Measurements from ENCODE around the gene HOATZ. TPM values are rescaled to one million over a fixed set of nuclear protein-coding genes. Genes with fewer than 3 reads are reported as not detected.

The HOATZ gene
- polyA plus RNA-seq, 1 of the 3 experiments (the other 2 are of a cell fraction), result 4.9 TPM

DNA sequence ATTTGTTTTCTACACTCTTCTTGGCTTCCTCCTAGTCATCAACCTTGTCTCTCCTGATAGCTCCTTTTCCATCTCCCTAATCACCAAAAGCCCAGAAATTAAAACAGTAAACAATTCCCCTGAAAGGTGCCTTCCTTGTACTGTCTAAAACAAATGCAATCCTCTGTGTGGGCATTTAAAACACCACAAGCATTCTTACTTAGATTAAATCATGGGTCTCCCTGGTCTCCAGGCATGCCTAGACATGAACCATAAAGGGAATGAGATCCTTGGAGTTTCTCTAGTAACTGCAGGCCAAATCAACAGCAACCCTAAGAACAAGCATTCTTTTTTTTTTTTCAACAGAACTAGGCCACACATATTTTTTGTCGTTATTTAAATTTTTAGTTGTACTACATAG, 4.3 kb upstream of the HOATZ start (continued):
- TF ChIP-seq, protein P1, sequence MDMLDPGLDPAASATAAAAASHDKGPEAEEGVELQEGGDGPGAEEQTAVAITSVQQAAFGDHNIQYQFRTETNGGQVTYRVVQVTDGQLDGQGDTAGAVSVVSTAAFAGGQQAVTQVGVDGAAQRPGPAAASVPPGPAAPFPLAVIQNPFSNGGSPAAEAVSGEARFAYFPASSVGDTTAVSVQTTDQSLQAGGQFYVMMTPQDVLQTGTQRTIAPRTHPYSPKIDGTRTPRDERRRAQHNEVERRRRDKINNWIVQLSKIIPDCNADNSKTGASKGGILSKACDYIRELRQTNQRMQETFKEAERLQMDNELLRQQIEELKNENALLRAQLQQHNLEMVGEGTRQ (IDR thresholded peaks at IDR 0.05; ENCODE audit: borderline replicate concordance, low read depth, low read length), result no peak

DNA sequence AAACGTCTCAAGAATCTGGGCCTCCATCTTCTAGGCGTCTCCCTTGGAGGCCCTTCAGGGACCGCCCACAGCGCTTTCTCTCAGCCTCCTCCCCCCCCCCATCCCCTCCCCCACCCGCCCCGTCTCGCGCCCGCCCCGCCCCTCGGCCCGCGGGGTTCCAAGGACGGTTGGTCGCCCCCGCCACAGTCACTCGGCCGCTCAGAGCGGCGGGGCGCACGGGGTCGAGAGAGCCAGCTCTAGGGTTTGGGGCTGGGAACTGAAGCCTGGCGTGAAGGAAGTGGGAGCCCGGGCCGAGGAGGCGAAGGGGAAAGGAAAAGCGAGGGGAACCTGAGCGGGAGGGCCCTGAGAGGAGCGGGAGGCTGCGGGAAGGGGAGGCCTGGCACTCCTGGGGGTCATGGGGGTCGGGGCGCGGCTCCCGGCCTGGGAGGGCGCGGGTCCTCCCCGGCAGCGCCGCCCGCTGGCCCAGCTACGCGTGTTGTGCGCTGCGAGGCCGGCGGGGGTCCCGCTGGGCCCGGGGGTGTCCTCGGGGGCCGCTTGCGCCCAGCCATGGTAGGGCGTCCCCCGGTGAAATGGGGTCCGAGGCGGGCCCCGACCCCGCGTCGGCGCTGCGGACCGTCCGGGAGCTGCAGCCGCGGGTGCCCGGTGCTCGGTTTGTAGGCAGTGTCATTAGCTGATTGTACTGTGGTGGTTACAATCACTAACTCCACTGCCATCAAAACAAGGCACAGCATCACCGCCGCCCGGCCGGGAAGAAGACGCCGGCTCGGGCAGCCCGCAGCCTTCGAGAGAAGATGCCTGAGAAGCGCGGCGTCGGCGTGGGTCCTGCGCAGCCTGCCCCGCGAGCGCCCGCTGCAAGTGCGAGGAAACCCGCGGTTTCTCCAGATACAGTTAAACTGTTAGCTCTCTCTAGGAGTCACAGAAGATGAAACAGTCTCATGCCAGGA, 2.0 kb upstream of the HOATZ start, which contains the start of gene BTG4:
Gene BTG4 (minus strand): TSS at position 91 of the 944 bp plus-strand sequence. CDS start 13,610 bp downstream, outside the sequence.
- Histone ChIP-seq H2AFZ (ENCODE audit: low read depth) (peak within 1 kb of the TSS; percentile 78), H3K9me2 (no peaks in the 10 kb centered on the region), H4K20me1 (ENCODE audit: insufficient read depth) (no peaks in the 10 kb centered on the region), H3K4me3 (ENCODE audit: low read depth in 2 of 2, low read length in 1 of 2) (peak within 1 kb of the TSS in 1 of 2 experiments; percentile 39; a peak in 3 of 4 replicates), H3K9ac (no peak within 1 kb of the TSS), H3K36me3 (replicated peaks in 1 of 2; ENCODE audit: control insufficient read depth in 1 of 2, insufficient read depth in 2 of 2, low read length in 1 of 2) (no peaks in the 10 kb centered on the region), H3K79me2 (ENCODE audit: insufficient read depth) (no peaks in the 10 kb centered on the region), H3K9me3 (no peaks in the 10 kb centered on the region), H3F3A (replicated peaks; ENCODE audit: insufficient read depth) (peaks cover 6% of the 10 kb centered on the region), H3K27me3 (ENCODE audit: insufficient read depth) (no peaks in the 10 kb centered on the region), H3K27ac (ENCODE audit: low read depth in 2 of 2, low read length in 1 of 2) (no peak within 1 kb of the TSS), H3K4me1 (ENCODE audit: control insufficient read depth in 1 of 2, insufficient read depth in 2 of 2, low read depth in 1 of 2, low read length in 1 of 2) (peaks cover 11 to 15% of the 10 kb centered on the region in 2 experiments; a peak in 3 of 4 replicates), H3K4me2 (no peak within 1 kb of the TSS)
- DNase-seq, result peak; percentile 68
- TF ChIP-seq MAX (IDR thresholded peaks at IDR 0.05; ENCODE audit: low read depth) (peak; percentile 39; the same call in 1 of the 2 replicates), TEAD4 (IDR thresholded peaks at IDR 0.05; ENCODE audit: borderline replicate concordance, insufficient read depth) (no peak), NRF1 (IDR thresholded peaks at IDR 0.05; ENCODE audit: low read depth, low read length) (0 out of 2 replicates have a peak, but pooled peaks have one; percentile 9)
- 30% methylated on average over 49 of the region's 90 CpGs for WGBS (ENCODE audit: low lambda C conversion rate)
- ChIA-PET CTCF (interaction anchor here (0.6 to 1.4 kb wide), 11 partner anchors 13 to 657 kb away, joined by 3 to 5 read pairs (median 3); partner anchors contain the start of gene LAYN), POLR2A (interaction anchor here (1.0 kb wide), 1 partner anchor 45 kb away, joined by 3 read pairs; no protein-coding TSS in a partner anchor)

DNA sequence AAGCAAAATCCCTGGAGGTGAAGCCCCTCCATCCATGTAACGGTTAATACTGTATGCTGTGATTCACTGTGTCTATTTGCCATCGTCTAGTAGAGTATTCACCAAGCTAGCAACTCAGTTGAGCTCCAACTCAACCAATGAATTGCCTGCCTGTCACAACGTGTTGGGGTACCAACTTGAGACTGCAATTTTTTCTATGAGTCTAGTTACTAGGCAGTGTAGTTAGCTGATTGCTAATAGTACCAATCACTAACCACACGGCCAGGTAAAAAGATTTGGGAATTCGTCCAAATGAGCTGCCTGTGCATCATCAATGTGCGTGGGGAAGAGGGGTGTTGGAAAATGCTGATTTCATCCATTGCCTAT, 1.4 kb upstream of the HOATZ start:
- H3K36me3 ChIP-seq (replicated peaks in 1 of 2; ENCODE audit: control insufficient read depth in 1 of 2, insufficient read depth in 2 of 2, low read length in 1 of 2), result no peaks in the 10 kb centered on the region
- H3K4me1 ChIP-seq (ENCODE audit: control insufficient read depth in 1 of 2, insufficient read depth in 2 of 2, low read depth in 1 of 2, low read length in 1 of 2), result peaks cover 11 to 15% of the 10 kb centered on the region in 2 experiments; a peak in 3 of 4 replicates
- no peaks in the 10 kb centered on the region for H4K20me1 ChIP-seq (ENCODE audit: insufficient read depth)
- WGBS (ENCODE audit: low lambda C conversion rate), result 63% methylated on average over 5 of the region's 6 CpGs
- peaks cover 6% of the 10 kb centered on the region for H3F3A ChIP-seq (replicated peaks; ENCODE audit: insufficient read depth)
- H3K79me2 ChIP-seq (ENCODE audit: insufficient read depth), result no peaks in the 10 kb centered on the region
- H3K4me3 ChIP-seq (ENCODE audit: low read depth in 2 of 2, low read length in 1 of 2), result no peak overlapping the region
- ChIA-PET POLR2A (interaction anchor here (1.0 kb wide), 1 partner anchor 45 kb away, joined by 3 read pairs; no protein-coding TSS in a partner anchor), CTCF (interaction anchor here (0.6 to 1.4 kb wide), 10 partner anchors 10 to 657 kb away, joined by 3 to 5 read pairs (median 3); partner anchors contain the start of gene LAYN)
- H3K9me3 ChIP-seq, result no peaks in the 10 kb centered on the region
- peak overlapping the region; percentile 78 for H2AFZ ChIP-seq (ENCODE audit: low read depth)
- H3K9ac ChIP-seq, result no peak overlapping the region
- DNase-seq, result no peak
- no peak overlapping the region for H3K4me2 ChIP-seq
- no peaks in the 10 kb centered on the region for H3K9me2 ChIP-seq
- no peak overlapping the region for H3K27ac ChIP-seq (ENCODE audit: low read depth in 2 of 2, low read length in 1 of 2)
- H3K27me3 ChIP-seq (ENCODE audit: insufficient read depth), result no peaks in the 10 kb centered on the region
- TF ChIP-seq, protein P2, sequence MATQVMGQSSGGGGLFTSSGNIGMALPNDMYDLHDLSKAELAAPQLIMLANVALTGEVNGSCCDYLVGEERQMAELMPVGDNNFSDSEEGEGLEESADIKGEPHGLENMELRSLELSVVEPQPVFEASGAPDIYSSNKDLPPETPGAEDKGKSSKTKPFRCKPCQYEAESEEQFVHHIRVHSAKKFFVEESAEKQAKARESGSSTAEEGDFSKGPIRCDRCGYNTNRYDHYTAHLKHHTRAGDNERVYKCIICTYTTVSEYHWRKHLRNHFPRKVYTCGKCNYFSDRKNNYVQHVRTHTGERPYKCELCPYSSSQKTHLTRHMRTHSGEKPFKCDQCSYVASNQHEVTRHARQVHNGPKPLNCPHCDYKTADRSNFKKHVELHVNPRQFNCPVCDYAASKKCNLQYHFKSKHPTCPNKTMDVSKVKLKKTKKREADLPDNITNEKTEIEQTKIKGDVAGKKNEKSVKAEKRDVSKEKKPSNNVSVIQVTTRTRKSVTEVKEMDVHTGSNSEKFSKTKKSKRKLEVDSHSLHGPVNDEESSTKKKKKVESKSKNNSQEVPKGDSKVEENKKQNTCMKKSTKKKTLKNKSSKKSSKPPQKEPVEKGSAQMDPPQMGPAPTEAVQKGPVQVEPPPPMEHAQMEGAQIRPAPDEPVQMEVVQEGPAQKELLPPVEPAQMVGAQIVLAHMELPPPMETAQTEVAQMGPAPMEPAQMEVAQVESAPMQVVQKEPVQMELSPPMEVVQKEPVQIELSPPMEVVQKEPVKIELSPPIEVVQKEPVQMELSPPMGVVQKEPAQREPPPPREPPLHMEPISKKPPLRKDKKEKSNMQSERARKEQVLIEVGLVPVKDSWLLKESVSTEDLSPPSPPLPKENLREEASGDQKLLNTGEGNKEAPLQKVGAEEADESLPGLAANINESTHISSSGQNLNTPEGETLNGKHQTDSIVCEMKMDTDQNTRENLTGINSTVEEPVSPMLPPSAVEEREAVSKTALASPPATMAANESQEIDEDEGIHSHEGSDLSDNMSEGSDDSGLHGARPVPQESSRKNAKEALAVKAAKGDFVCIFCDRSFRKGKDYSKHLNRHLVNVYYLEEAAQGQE (IDR thresholded peaks at IDR 0.05; ENCODE audit: low read depth, low read length), result no peak
- TF ChIP-seq GATA2 (CRISPR knock-in tag; IDR thresholded peaks at IDR 0.05) (no peak), NFIC (IDR thresholded peaks at IDR 0.05; ENCODE audit: borderline replicate concordance) (no peak), CHD2 (IDR thresholded peaks at IDR 0.05; ENCODE audit: low read length, partially characterized antibody) (no peak), USF1 (IDR thresholded peaks at IDR 0.05; ENCODE audit: borderline replicate concordance, low read depth) (no peak), PBX3 (IDR thresholded peaks at IDR 0.05) (no peak), MEF2A (IDR thresholded peaks at IDR 0.05; ENCODE audit: borderline replicate concordance, low read depth) (no peak), RAD21 (IDR thresholded peaks at IDR 0.05; ENCODE audit: low read length) (no peak), EP300 (IDR thresholded peaks at IDR 0.05; ENCODE audit: borderline replicate concordance in 1 of 2, low read depth in 1 of 2, low read length in 1 of 2) (no peak), MAX (IDR thresholded peaks at IDR 0.05; ENCODE audit: low read depth) (no peak), EZH2phosphoT487 (IDR thresholded peaks at IDR 0.05; ENCODE audit: borderline replicate concordance, low read depth) (no peak)

All from SK-N-SH (cell line).